NCI-H2081 (cell line): ENCODE data around the gene STK32B.

Experiments
- DNase-seq, 2 experiments: peaks; one replicate each; lab custom pipeline; 2025; lab: John Stamatoyannopoulos, UW

The STK32B gene

DNA sequence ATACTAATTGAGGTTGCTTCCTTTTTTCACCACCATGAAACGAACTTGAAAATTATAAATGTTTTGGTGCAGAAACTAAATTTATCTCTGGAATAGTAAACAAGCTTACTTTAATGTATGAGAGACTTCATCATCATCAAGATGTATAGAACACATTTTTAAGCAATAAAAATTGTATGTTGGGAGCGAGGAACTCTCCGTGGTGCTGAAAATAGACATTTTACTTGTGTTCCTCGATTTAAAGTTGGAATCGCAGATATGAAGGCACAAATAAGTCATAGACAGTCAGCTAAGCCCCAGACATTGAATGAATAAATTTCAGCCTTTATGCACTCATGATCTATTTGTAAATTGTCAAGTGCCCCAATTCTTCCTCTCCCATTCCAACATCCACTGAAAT, 310.7 kb downstream of the STK32B start:
- no peak for DNase-seq

- no peak for DNase-seq
These were observed 313.1 kb downstream of the STK32B start for GRCh38 chr4:5364406-5364805.

- DNase-seq = no peak
These were observed 314.1 kb downstream of the STK32B start for GRCh38 chr4:5365071-5366008.

- no peak for DNase-seq
These were observed 314.7 kb downstream of the STK32B start for GRCh38 chr4:5366009-5366386.

GRCh38 chr4:5366421-5366820, 315.1 kb downstream of the STK32B start:
- no peak for DNase-seq

- DNase-seq = no peak
These were observed 317.1 kb downstream of the STK32B start for GRCh38 chr4:5368426-5368825.

DNA sequence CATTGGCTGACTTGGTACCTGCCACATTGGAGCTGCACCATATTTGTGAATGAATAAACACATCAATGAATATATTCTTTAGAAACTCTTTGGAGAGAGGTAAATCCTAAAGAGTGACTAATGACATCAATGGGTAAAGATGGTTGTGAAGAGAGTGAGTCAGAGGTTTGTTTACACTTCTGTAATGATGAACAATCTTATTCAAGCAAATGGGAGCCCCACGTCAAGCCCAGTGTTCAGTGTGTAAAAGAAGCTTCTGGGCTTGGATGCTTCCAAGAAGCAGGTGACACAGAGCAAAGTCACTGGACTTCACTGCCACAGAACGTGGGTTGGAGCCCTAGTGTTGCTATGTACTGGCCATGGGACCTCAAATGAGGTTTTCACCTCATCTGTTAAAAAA, 319.0 kb downstream of the STK32B start:
- no peak for DNase-seq

DNA sequence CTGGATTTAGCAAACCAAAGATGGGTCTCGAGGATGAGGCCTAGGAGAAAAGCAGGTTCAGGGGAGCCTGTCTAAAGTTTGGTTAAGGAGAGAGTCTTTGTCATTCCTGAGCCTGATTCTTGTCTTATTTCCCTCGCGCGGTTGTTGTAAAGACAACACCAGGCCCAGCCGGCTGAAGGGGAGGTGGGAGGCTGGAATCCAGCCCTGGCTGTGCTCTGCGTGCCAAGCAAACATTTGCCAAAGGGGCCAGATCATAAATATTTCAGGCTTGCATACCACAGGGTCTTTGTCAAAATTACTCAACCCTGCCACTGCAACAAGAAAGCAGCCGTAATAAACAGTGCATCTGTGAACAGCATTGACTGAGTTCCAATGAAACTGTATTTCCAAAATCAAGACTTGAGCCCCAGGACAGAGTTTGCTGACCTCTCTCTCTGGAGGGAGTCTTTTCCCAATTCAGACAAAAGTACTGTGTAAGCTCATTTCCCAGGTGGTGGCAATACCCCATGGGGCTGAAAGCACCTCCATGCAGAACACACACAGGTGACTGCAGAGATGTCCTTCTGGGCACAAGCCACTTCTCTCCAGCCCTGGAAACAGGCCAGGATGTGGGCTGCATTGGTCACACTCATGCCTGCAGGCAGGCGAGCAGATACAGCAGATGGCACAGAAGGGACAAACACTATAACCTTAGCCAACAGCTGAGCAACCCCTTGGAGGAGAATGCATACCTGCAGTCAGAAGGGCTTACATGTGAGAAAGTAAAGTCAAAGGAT, 320.3 kb downstream of the STK32B start:
- no peak for DNase-seq

- no peak for DNase-seq
These were observed 320.9 kb downstream of the STK32B start for GRCh38 chr4:5372198-5372597.

- DNase-seq = no peak
These were observed 322.0 kb downstream of the STK32B start for GRCh38 chr4:5373327-5373726.

- no peak for DNase-seq
These were observed 323.3 kb downstream of the STK32B start for GRCh38 chr4:5374592-5374991.

DNA sequence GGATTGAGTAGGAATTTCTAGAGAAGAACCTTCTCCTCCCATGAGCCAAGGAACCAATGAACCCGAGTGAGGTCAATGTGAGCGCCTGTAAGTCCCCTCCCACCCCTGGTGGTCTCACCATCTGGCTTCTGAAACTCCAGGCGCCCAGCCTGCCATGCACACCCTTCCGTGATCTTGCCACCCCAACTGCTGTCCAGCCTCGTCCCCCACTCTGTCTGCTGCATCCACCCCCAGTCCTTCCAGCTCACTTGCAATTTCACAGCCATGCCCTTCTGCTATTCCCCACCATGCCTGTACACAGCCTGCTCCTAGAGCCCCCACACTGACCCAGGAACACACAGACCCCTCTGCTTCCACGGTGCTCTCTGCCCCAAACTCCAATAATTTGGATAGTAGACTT, 323.7 kb downstream of the STK32B start:
- no peak for DNase-seq

GRCh38 chr4:5376015-5376414, 324.7 kb downstream of the STK32B start:
- no peak for DNase-seq

- DNase-seq = no peak
These were observed 326.7 kb downstream of the STK32B start for GRCh38 chr4:5378002-5378401.

DNA sequence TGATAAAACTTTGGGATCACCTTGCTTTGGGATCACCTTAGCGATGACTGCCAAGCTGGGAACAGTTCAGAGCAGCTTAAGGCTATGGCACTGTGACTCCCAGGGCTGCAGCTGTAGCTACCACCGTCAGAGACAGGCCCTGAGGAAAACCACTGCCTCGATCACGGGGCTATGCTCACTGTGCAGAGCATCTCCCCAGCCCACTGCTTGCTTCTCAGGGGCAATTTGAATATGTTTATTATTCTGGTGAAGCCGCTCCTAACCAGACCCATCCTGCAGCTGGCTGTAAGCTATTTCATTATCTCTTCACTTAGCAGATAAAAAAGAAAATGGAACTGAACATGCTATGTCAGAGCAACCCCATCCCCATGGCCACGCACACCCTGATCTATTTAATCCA, 328.6 kb downstream of the STK32B start:
- DNase-seq = no peak

DNA sequence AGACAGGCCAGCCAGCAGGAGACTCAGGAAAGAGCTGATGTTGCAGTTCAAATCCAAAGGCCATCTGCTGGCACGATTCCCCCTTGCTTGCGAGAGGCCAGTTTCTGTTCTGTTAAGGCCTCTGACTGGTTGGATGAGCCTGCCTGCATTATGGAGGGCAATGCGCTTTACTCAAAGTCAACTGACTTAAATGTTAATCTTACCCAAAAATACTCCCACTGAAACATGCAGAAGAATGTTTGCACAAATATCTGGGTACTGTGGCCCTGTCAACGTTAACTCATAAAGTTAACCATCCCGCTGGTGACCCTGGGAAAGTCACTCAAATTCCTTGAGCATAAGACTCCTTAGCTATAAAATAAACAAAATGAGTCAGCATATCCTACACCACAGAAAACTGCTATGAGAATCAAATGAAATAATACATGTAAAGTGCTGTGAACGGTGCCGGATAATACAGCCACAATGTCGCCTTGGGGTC, 330.7 kb downstream of the STK32B start:
- DNase-seq = no peak

GRCh38 chr4:5383191-5383980, 332.1 kb downstream of the STK32B start:
- DNase-seq = no peak

GRCh38 chr4:5385741-5386311, 334.5 kb downstream of the STK32B start:
- no peak for DNase-seq

- no peak for DNase-seq
These were observed 335.6 kb downstream of the STK32B start for GRCh38 chr4:5386921-5387320.

DNA sequence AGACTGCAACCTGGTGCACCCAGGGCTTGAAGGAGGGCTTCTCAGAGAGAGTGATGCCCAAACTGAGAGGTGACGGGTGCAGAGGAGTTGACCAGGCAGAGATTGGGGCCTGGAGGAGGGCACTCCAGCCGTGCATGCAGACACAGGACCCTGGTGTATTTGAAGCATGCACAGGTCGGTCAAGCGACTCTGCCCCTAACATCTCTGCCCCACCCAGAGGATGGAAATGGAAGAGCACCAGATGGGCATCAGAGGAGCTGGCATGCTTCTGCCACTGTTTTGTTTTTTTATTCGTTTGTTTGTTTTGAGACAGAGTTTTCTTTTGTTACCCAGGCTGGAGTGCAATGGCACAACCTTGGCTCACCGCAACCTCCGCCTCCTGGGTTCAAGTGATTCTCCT, 336.2 kb downstream of the STK32B start:
- no peak for DNase-seq

- no peak for DNase-seq
These were observed 338.6 kb downstream of the STK32B start for GRCh38 chr4:5389756-5390310.

- DNase-seq = no peak
These were observed 340.2 kb downstream of the STK32B start for GRCh38 chr4:5391492-5391891.
